Adrenal gland (tissue), 5 donors: ENCODE results near the gene GPAT2.

Source experiments
- CTCF ChIP-seq, 6 experiments: fragments of 450-650 bp in 4 of 6; fragments of 200-600 bp in 2 of 6; sonication (generic) in 1 of 6; IDR thresholded peaks; 1 replicate in 5 of 6; 2 replicates in 1 of 6; pipeline versions ENCODE4 v1.5.1 to v1.8.0; 2016 to 2021; ENCODE audit warnings: antibody characterized with exemption in 6 of 6, mild to moderate bottlenecking in 2 of 6, moderate library complexity in 1 of 6
- POLR2A ChIP-seq, 2 donors: fragments of 450-650 bp; IDR thresholded peaks; one replicate each; pipeline ENCODE4 v1.6.1; 2017; ENCODE audit warnings: antibody characterized with exemption in 2 of 2, mild to moderate bottlenecking in 2 of 2, moderate library complexity in 1 of 2
- donor health status: DM: no; HTN: no; CAD: no.

GRCh38 chr2:96024336-96025193, 10.2 kb downstream of the GPAT2 start:
- TF ChIP-seq POLR2A (IDR thresholded peaks at IDR 0.05) (no peak), CTCF (IDR thresholded peaks at IDR 0.05) (no peak)
